GM06990 (cell line): ENCODE results near the gene TULP4.
"Not testable (repeated sequence)": the region's sequence is repeated elsewhere in the genome, so short reads cannot be mapped to it uniquely, and the experiment has no call there.

ENCODE experiments used
- DNase-seq: peaks from one replicate; pipeline ENCODE4 v3.0.0-alpha.2; 2011; ENCODE audit not compliant: insufficient read length; ENCODE audit errors: extremely low read depth
- H3K27me3 ChIP-seq: replicated peaks from 2 replicates; pipeline ENCODE4 v1.6.0; 2011; ENCODE audit warnings: low read length; ENCODE audit not compliant: control insufficient read depth, insufficient read depth
- H3K36me3 ChIP-seq: 2 replicates; pipeline ENCODE4 v1.5.1; 2011; ENCODE audit warnings: low read length; ENCODE audit not compliant: control insufficient read depth, insufficient read depth
- H3K4me3 ChIP-seq: replicated peaks from 2 replicates; pipeline ENCODE4 v1.5.1; 2011; ENCODE audit warnings: low read depth, mild to moderate bottlenecking, control low read depth, low read length
- TF ChIP-seq, protein P1 (sequence below): IDR thresholded peaks from 2 replicates; pipeline ENCODE4 v1.5.1; 2011; ENCODE audit warnings: low read length, control low read depth, mild to moderate bottlenecking, inconsistent platforms; ENCODE audit not compliant: insufficient read depth, poor library complexity, severe bottlenecking

The TULP4 gene

DNA sequence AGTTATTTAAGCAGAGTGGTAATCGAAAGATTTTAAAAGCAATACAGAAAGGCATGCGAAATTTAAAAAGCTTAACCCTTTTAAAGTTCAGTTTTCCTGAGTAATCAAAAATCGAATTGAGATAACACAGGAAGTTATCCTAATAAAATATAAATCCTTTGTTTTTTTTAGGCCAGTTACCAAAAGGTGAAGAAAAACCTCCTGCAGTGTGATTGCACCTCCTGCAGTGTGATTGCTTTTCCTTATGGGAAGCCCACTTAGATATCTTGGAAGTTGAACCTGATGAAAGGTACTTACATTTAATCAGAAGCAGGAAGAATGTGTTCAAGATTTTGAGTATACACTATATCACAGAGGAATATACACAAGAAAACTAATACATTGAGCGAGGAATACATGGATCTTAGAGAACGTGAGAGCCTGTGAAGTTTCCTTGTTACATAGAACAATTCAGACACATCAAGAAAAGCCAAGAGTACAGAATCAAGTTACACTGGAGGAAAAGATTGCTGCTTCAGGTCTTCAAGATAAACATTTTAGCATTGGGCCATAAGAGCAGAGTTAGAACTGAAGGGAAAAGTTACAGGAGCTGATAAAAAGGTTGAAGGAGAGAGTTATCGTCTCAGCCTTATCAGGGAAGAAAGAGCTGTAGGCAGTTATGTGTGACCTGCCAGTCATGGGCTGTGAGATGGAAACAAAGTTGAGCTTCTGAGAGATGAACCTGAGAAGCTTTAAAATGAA lies 240.0 kb downstream of the TULP4 start:
- DNase-seq, result no peak
- Histone ChIP-seq H3K36me3 (no peaks in the 10 kb centered on the region), H3K4me3 (no peak overlapping the region), H3K27me3 (no peaks in the 10 kb centered on the region)
- TF ChIP-seq, protein P1, sequence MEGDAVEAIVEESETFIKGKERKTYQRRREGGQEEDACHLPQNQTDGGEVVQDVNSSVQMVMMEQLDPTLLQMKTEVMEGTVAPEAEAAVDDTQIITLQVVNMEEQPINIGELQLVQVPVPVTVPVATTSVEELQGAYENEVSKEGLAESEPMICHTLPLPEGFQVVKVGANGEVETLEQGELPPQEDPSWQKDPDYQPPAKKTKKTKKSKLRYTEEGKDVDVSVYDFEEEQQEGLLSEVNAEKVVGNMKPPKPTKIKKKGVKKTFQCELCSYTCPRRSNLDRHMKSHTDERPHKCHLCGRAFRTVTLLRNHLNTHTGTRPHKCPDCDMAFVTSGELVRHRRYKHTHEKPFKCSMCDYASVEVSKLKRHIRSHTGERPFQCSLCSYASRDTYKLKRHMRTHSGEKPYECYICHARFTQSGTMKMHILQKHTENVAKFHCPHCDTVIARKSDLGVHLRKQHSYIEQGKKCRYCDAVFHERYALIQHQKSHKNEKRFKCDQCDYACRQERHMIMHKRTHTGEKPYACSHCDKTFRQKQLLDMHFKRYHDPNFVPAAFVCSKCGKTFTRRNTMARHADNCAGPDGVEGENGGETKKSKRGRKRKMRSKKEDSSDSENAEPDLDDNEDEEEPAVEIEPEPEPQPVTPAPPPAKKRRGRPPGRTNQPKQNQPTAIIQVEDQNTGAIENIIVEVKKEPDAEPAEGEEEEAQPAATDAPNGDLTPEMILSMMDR, result no peak

DNA sequence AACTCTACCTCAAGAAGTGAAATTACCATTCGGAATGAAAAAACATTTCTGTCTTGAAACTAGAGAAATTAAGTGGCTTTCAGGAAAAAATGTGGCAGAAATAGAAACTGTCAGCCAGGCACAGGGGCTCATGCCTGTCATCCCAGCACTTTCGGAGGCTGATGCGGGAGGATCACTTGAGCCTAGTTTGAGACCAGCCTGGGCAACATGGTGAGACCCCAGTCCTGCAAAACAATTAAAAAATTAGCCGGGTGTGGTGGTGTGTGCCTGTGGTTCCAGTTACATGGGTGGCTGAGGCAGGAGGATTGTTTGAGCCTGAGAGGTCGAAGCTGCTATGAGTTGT lies 240.5 kb downstream of the TULP4 start:
- Histone ChIP-seq H3K36me3 (no peaks in the 10 kb centered on the region), H3K4me3 (no peak overlapping the region), H3K27me3 (no peaks in the 10 kb centered on the region)
- DNase-seq, result no peak
- TF ChIP-seq, protein P1, result no peak

DNA sequence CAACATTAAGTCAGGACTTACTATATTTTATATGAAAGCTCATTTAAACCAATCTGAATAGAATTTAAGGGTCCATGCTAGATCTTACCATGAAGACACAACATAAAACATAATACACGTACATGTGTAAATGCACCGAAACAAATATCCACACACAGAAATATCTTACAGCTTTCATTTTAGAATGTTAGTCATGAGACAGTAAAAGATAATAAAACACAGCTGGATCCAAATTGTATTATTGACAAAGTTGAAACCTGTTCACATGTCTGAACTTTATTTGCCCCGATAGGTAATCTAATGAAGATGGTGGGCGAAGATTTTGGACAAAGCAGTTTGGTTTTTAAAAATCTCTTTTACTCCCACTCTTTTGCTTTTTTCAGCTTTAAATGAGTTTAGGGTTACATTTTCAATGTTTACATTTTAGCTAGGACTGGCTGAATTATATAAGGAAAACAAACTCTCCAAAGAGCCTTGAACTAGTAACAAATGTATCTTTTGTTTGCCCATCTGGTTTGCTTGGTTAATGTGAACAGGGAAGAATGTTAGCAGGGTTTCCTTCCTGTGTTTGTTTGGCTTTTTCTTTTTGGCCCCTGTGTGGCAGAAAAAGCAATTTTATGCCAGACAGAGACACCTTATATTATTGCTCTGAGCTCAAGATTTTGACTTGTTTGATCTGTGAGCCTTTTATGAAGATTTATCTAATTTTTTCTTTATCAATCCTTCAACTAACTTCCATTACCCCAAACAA lies 242.5 kb downstream of the TULP4 start:
- Histone ChIP-seq H3K36me3 (no peaks in the 10 kb centered on the region), H3K4me3 (no peak overlapping the region), H3K27me3 (no peaks in the 10 kb centered on the region)
- DNase-seq, result no peak
- TF ChIP-seq, protein P1, result no peak

DNA sequence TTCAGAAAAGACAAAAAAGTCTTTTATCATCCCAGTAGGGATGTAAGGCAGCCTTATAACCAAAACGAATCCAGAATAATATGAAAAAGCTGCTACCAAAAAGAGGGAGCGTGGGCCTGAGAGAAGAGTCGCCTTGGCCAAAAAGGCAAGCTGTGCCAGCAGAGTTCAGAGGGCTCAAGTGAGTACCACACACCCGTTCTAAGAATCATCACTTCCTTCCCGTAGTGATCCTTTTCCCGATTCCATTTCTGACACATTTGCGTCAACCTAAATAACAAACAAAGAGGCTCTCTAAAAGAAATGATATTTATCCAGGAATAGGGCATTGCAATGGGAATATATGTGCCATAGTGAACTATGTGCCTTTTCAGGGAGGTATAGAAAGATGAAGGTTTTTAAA lies 243.8 kb downstream of the TULP4 start:
- no peak for DNase-seq
- TF ChIP-seq, protein P1, result no peak
- Histone ChIP-seq H3K27me3 (no peaks in the 10 kb centered on the region), H3K36me3 (no peaks in the 10 kb centered on the region), H3K4me3 (no peak overlapping the region)

DNA sequence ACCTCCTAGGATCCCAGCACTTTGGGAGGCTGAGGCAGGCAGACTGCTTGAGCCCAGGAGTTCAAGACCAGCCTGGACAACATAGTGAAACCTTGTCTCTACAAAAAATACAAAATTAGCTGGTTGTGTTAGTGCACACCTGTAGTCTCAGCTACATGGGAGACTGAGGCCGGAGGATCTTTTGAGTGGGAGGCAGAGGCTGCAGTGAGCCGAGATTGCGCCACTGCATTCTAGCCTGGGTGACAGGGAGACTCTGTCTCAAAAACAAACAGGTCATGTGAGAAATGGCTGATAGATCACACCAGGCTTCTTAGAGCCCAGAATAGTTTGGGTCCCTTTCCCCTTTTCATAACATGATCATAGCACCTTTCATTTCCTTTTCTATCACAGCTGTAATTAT lies 244.8 kb downstream of the TULP4 start:
- DNase-seq, H3K36me3 ChIP-seq, H3K27me3 ChIP-seq, H3K4me3 ChIP-seq: not testable (repeated sequence)

DNA sequence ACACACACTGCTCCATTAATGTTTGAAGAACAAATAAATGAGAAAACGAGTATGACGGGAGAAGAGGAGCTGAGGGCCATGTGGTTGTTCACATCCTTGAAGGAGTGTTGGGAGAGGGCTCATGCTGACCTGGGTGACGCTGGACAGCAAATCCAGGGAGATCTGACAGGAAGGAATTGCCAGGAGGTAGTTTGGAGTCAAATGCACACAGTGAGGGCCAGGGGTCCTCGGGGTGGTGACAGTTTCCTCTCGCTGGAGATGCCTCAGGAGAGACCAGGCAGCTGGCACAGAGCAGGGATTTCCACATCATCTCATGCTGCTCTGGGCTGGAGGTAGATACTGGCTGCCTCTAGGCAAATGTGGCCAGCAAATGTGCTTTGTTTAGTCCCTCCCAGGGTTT lies 245.7 kb downstream of the TULP4 start:
- DNase-seq, result no peak
- H3K27me3 ChIP-seq, result no peaks in the 10 kb centered on the region
- no peak overlapping the region for H3K4me3 ChIP-seq
- no peaks in the 10 kb centered on the region for H3K36me3 ChIP-seq
- TF ChIP-seq, protein P1, result no peak
